Natural killer cell (primary cell): ENCODE results near the gene PACRG. TPM values are rescaled to one million over a fixed set of nuclear protein-coding genes. Genes with fewer than 3 reads are reported as not detected.

Source experiments
- ATAC-seq, 3 donors: fragments of 150-1000 bp in 2 of 3; fragments of 200-7000 bp in 1 of 3; cut with Tn5 transposase; 1 replicate in 1 of 3; 2 replicates in 2 of 3; pipeline ENCODE4 v1.10.0; 2021; ENCODE audit warnings: mild to moderate bottlenecking in 2 of 3, moderate library complexity in 2 of 3
- DNase-seq, 2 donors: peaks; one replicate each; pipeline versions ENCODE4 v3.0.0 to v3.0.0-alpha.2; 2013 to 2021; ENCODE audit warnings: mixed read lengths in 1 of 2
- H3K27ac ChIP-seq: one replicate; pipeline ENCODE4 v1.5.1; 2013; ENCODE audit warnings: mild to moderate bottlenecking, low read length
- H3K27me3 ChIP-seq: one replicate; pipeline ENCODE4 v1.6.1; 2013; ENCODE audit warnings: low read length; ENCODE audit not compliant: control insufficient read depth, insufficient read depth
- H3K36me3 ChIP-seq: one replicate; pipeline ENCODE4 v1.6.1; 2013; ENCODE audit warnings: low read length; ENCODE audit not compliant: control insufficient read depth, insufficient read depth
- H3K4me1 ChIP-seq: one replicate; pipeline ENCODE4 v1.6.1; 2013; ENCODE audit warnings: low read length; ENCODE audit not compliant: control insufficient read depth, insufficient read depth
- H3K4me3 ChIP-seq: one replicate; pipeline ENCODE4 v1.5.1; 2013; ENCODE audit warnings: low read length
- H3K9me3 ChIP-seq: one replicate; pipeline ENCODE4 v1.6.1; 2013; ENCODE audit warnings: low read length; ENCODE audit not compliant: control insufficient read depth, insufficient read depth
- H3K27ac Mint-ChIP-seq, 2 donors: one replicate each; pipeline ENCODE4 v1.8.0; 2022; ENCODE audit warnings: mild to moderate bottlenecking in 2 of 2, mixed read lengths in 2 of 2, moderate library complexity in 1 of 2
- H3K27me3 Mint-ChIP-seq, 2 donors: one replicate each; pipeline ENCODE4 v1.8.0; 2022; ENCODE audit warnings: low read depth in 2 of 2, mixed read lengths in 2 of 2
- H3K36me3 Mint-ChIP-seq: one replicate; pipeline ENCODE4 v1.8.0; 2022; ENCODE audit warnings: mixed read lengths
- H3K4me1 Mint-ChIP-seq, 2 donors: one replicate each; pipeline ENCODE4 v1.8.0; 2022; ENCODE audit warnings: mixed read lengths in 2 of 2
- H3K4me3 Mint-ChIP-seq: one replicate; pipeline ENCODE4 v1.8.0; 2022; ENCODE audit warnings: mild to moderate bottlenecking, moderate library complexity, mixed read lengths
- H3K9me3 Mint-ChIP-seq, 2 donors: one replicate each; pipeline ENCODE4 v1.8.0; 2022; ENCODE audit warnings: mixed read lengths in 2 of 2
- WGBS: methylation state at CpG from one replicate; pipeline ENCODE4 v1.1.7; 2013; ENCODE audit warnings: missing lambda C conversion rate; ENCODE audit not compliant: insufficient coverage; 5-methylcytosine and 5-hydroxymethylcytosine counted together
- intact Hi-C: fragments of 100-400 bp; cut with micrococcal nuclease; formaldehyde crosslinking; loops from one replicate; pipeline ENCODE4 v1.14.2; 2022
- total RNA-seq, 4 donors: library from RNA; stranded (reverse); fragments of 120-200 nt in 1 of 4; gene quantifications; one replicate each; pipeline versions ENCODE4 v1.2.3 to v1.2.4, GENCODE V29; 2013 to 2022
- TF ChIP-seq, protein P1 (sequence below): fragments of 200-600 bp; IDR thresholded peaks from one replicate; pipeline ENCODE4 v1.8.0; 2022; ENCODE audit warnings: antibody characterized with exemption

The PACRG gene
- total RNA-seq, 3 donors from 2014 or later (not counting 1 experiment from before 2014, with no cell fraction given), result 0.52 TPM; not detected in 2

DNA sequence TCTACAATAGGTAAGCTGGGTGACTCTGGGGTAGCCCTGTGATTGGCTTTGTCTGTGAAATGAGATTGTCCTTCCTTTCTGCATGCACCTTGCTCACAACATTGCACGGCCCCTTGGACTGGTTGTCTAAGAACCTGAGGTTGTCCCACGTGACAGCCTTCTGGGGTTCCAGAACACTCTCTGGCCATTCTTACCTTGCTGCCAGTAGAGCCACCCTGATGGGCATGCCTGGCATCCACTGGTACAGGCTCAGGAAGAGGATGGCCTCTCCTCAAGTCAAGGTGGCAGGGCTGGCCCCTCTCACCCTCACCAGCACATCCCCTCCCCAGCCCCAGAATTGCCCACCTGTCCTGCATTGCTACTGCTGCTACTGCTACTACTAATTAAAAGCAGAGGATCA is 335.0 kb downstream of the PACRG start:
- WGBS, result 87% methylated on average over 2 of the region's 2 CpGs
- Histone ChIP-seq H3K27ac (no peak overlapping the region), H3K4me3 (no peak overlapping the region), H3K4me1 (no peaks in the 10 kb centered on the region), H3K27me3 (no peaks in the 10 kb centered on the region), H3K9me3 (no peaks in the 10 kb centered on the region), H3K36me3 (no peaks in the 10 kb centered on the region)
- Mint-ChIP-seq H3K27ac (no peak overlapping the region), H3K9me3 (peaks cover 2 to 14% of the 10 kb centered on the region in 2 donors), H3K4me1 (no peaks in the 10 kb centered on the region), H3K27me3 (no peaks in the 10 kb centered on the region), H3K36me3 (no peaks in the 10 kb centered on the region), H3K4me3 (no peak overlapping the region)
- intact Hi-C loops, result no loop called here
- DNase-seq, result no peak
- TF ChIP-seq, protein P1, sequence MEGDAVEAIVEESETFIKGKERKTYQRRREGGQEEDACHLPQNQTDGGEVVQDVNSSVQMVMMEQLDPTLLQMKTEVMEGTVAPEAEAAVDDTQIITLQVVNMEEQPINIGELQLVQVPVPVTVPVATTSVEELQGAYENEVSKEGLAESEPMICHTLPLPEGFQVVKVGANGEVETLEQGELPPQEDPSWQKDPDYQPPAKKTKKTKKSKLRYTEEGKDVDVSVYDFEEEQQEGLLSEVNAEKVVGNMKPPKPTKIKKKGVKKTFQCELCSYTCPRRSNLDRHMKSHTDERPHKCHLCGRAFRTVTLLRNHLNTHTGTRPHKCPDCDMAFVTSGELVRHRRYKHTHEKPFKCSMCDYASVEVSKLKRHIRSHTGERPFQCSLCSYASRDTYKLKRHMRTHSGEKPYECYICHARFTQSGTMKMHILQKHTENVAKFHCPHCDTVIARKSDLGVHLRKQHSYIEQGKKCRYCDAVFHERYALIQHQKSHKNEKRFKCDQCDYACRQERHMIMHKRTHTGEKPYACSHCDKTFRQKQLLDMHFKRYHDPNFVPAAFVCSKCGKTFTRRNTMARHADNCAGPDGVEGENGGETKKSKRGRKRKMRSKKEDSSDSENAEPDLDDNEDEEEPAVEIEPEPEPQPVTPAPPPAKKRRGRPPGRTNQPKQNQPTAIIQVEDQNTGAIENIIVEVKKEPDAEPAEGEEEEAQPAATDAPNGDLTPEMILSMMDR, result no peak
- ATAC-seq, result no peak

DNA sequence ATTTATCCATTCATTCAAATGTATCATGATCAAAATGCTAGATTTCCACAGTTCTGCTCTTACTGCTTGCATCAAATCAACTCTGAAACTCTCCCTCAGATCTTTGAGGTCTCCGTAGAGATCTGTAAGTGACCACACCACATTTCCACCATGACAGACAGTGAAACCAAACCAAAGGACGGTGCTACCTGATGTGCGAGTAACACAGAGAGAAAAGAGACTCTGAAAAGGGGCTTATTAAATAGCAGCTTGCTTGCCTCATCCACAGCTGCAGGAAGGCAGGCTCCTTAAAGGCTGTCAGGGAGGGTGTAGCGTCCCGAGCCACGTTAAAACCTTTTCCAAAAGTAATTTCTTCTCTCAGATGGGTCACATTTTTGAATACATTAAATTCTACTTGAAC is 335.8 kb downstream of the PACRG start:
- 87% methylated on average over 6 of the region's 6 CpGs for WGBS
- ATAC-seq (no peak), DNase-seq (no peak)
- H3K36me3 Mint-ChIP-seq, result no peaks in the 10 kb centered on the region
- no peak overlapping the region for H3K4me3 Mint-ChIP-seq
- H3K4me1 Mint-ChIP-seq, result no peaks in the 10 kb centered on the region
- H3K9me3 ChIP-seq, result no peaks in the 10 kb centered on the region
- intact Hi-C loops, result no loop called here
- peaks cover 6 to 20% of the 10 kb centered on the region in 2 donors for H3K9me3 Mint-ChIP-seq
- H3K27me3 Mint-ChIP-seq, result no peaks in the 10 kb centered on the region
- H3K36me3 ChIP-seq, result no peaks in the 10 kb centered on the region
- no peaks in the 10 kb centered on the region for H3K4me1 ChIP-seq
- H3K27me3 ChIP-seq, result no peaks in the 10 kb centered on the region
- TF ChIP-seq, protein P1, result no peak
- no peak overlapping the region for H3K27ac Mint-ChIP-seq
- H3K4me3 ChIP-seq, result no peak overlapping the region
- no peak overlapping the region for H3K27ac ChIP-seq

DNA sequence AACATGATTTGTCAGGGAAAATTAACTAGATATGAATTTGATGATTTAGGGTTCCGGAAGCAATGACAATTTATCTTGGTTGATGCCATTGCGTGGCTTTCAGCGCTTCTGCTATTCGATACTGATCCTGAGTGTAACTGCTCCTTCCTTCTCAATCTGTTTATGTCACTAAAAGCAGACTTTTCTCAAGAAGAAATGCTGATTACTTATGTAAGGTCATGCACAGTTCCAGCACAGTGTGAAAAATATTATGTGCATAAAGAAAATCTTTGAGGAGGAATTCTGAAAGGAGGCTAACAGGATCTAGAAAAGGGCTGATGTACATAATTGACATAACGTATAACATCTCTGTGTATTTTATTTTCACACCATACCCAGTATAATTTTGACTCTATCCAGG is 336.6 kb downstream of the PACRG start:
- no peak overlapping the region for H3K4me3 ChIP-seq
- WGBS, result 90% methylated on average over 4 of the region's 5 CpGs
- Mint-ChIP-seq H3K27ac (no peak overlapping the region), H3K9me3 (peaks cover 7 to 24% of the 10 kb centered on the region in 2 donors), H3K36me3 (no peaks in the 10 kb centered on the region), H3K4me3 (no peak overlapping the region), H3K4me1 (no peaks in the 10 kb centered on the region), H3K27me3 (no peaks in the 10 kb centered on the region)
- ATAC-seq (no peak), DNase-seq (no peak)
- no peak overlapping the region for H3K27ac ChIP-seq
- H3K27me3 ChIP-seq, result no peaks in the 10 kb centered on the region
- no peaks in the 10 kb centered on the region for H3K9me3 ChIP-seq
- no peaks in the 10 kb centered on the region for H3K4me1 ChIP-seq
- intact Hi-C loops, result no loop called here
- TF ChIP-seq, protein P1, result no peak
- no peaks in the 10 kb centered on the region for H3K36me3 ChIP-seq

DNA sequence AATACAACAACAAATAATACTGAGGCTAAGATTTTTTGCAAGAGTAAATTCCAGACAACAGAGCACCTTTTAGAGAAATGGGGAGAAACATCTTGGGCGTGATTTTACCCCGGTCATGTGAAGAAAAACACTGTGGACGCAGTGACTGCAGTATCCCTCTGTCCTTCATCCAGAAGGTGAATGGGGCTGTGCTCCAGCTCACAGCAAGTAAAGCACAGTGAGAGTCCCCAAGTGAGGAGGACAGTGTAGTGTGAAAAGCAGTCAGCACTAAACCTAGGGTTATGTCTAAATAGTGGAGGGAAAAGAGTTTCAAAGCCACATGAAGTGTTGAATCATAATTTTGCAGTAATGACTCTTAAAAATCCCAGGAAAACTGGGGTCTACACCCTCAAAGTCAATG is 338.4 kb downstream of the PACRG start:
- DNase-seq (no peak), ATAC-seq (no peak)
- H3K27me3 ChIP-seq, result no peaks in the 10 kb centered on the region
- no peaks in the 10 kb centered on the region for H3K4me1 ChIP-seq
- no peaks in the 10 kb centered on the region for H3K9me3 ChIP-seq
- no peaks in the 10 kb centered on the region for H3K36me3 ChIP-seq
- intact Hi-C loops, result no loop called here
- H3K4me3 ChIP-seq, result no peak overlapping the region
- H3K4me3 Mint-ChIP-seq, result no peak overlapping the region
- WGBS, result 97% methylated on average over 3 of the region's 3 CpGs
- H3K36me3 Mint-ChIP-seq, result no peaks in the 10 kb centered on the region
- peaks cover 7 to 34% of the 10 kb centered on the region in 2 donors for H3K9me3 Mint-ChIP-seq
- H3K27ac Mint-ChIP-seq, result no peak overlapping the region
- no peaks in the 10 kb centered on the region for H3K4me1 Mint-ChIP-seq
- TF ChIP-seq, protein P1, result no peak
- H3K27me3 Mint-ChIP-seq, result no peaks in the 10 kb centered on the region
- H3K27ac ChIP-seq, result no peak overlapping the region
